ENCODE measurements around the gene THSD4.

- no peak for TF ChIP-seq POLR2A (IDR thresholded peaks at IDR 0.05)
- TF ChIP-seq, protein P1, sequence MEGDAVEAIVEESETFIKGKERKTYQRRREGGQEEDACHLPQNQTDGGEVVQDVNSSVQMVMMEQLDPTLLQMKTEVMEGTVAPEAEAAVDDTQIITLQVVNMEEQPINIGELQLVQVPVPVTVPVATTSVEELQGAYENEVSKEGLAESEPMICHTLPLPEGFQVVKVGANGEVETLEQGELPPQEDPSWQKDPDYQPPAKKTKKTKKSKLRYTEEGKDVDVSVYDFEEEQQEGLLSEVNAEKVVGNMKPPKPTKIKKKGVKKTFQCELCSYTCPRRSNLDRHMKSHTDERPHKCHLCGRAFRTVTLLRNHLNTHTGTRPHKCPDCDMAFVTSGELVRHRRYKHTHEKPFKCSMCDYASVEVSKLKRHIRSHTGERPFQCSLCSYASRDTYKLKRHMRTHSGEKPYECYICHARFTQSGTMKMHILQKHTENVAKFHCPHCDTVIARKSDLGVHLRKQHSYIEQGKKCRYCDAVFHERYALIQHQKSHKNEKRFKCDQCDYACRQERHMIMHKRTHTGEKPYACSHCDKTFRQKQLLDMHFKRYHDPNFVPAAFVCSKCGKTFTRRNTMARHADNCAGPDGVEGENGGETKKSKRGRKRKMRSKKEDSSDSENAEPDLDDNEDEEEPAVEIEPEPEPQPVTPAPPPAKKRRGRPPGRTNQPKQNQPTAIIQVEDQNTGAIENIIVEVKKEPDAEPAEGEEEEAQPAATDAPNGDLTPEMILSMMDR (IDR thresholded peaks at IDR 0.05) = no peak
Measured at GRCh38 chr15:71244250-71244649, 129.0 kb downstream of the THSD4 start.
